GM18870 (cell line): ENCODE data around the gene PLD1.
"Not testable (repeated sequence)": the region's sequence is repeated elsewhere in the genome, so short reads cannot be mapped to it uniquely, and the experiment has no call there.

Source experiments
- ATAC-seq: cut with Tn5 transposase; IDR thresholded peaks from one replicate; pipeline ENCODE4 v1.9.1; 2021; ENCODE audit warnings: moderate library complexity; ENCODE audit not compliant: unreplicated experiment

Gene PLD1

DNA sequence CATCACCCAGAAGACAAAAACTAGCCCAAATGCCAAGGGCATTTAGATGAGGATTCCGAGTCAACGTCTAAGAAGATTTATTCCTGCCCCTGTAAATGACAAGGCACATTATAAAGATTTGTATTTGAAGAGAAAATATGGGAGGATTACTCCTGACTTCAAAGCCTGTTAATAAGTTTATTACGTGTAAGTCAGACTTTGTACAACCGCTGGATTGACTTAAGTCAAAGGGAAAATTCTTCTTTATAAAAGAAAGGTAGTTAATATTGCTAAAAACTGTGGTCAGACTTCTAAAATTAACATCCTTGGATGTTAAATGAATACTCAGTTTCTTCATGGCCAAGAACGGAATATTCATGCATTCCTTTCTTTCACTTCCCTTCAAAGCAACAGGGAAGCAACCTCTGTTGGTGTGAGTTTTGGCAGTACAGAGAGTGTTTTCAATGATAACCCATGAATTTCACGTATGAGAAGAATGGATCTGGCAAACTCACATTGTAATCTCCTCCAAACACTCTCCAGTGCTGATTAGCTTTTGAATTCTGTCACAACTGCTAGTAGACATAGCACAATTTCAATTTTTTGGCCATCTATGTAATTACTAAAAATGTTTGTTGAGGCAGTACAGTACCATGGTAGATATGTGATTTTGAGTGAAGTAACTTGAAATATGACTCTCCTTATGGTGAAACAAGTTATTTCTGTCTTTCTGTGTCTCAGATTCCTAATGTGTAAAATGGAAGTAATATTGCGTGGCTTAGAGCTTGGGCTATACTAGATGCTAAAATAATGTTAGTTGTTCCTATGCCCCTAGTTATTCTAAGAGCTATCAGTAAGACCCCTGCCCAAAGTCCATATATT, 62.0 kb downstream of the PLD1 start:
- no peak for ATAC-seq

DNA sequence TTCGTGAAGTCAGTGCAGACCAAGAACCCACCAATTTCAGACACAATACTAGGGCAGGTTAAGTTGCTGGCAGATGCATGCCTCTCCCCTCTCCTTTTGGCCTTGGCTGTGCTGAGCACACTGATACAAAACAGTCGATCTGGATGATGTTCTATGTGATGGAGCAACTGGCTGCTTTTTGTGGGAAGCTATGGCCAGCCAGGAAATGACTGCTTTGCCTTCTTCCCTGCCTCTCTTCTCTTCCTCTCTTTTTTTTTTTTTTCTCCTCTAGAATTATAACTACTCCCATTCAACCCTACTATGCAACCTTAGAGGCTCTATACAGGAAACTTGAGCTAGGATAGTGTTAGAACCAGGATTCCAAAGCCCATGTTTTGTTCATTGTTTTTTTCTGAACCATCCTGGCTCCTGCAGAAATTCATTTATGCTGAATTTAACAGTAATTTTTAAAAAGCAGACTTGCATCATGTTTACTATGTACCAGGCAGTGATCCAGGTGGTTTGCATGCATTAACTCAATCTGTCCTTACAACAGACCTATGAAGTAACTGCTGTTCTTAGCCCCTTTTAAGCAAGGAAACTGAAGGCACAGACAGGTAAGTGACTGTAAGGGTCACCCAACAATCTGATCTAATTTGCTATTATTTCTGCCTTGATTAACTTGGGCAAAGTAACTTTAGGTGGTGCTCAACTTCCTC, 62.9 kb downstream of the PLD1 start:
- ATAC-seq, result no peak

DNA sequence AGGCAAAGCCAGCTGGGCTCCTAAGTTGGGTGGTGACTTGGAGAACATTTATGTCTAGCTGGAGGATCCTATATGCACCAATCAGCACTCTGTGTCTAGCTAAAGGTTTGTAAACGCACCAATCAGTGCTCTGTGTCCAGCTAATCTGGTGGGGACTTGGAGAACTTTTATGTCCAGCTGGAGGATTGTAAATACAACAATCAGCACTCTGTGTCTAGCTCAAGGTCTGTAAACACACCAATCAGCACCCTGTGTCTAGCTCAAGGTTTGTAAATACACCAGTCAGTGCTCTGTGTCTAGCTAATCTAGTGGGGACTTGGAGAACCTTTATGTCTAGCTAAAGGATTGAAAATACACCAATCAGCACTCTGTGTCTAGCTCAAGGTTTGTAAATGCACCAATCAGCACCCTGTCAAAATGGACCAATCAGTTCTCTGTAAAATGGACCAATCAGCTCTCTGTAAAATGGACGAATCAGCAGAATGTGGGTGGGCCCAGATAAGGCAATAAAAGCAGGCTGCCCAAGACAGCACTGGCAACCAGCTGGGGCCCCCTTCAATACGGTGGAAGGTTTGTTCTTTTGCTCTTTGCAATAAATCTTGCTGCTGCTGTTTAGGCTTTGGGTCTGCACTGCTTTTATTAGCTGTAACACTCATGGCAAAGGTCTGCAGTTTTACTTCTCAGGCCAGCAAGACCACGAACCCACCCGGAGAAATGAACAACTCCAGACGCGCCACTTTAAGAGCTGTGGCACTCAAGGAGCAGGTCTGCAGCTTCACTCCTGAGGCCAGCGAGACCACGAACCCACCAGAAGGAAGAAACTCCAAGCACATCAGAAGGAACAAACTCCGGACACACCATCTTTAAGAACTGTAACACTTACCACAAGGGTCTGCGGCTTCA, 63.7 kb downstream of the PLD1 start:
- ATAC-seq, result not testable (repeated sequence)

DNA sequence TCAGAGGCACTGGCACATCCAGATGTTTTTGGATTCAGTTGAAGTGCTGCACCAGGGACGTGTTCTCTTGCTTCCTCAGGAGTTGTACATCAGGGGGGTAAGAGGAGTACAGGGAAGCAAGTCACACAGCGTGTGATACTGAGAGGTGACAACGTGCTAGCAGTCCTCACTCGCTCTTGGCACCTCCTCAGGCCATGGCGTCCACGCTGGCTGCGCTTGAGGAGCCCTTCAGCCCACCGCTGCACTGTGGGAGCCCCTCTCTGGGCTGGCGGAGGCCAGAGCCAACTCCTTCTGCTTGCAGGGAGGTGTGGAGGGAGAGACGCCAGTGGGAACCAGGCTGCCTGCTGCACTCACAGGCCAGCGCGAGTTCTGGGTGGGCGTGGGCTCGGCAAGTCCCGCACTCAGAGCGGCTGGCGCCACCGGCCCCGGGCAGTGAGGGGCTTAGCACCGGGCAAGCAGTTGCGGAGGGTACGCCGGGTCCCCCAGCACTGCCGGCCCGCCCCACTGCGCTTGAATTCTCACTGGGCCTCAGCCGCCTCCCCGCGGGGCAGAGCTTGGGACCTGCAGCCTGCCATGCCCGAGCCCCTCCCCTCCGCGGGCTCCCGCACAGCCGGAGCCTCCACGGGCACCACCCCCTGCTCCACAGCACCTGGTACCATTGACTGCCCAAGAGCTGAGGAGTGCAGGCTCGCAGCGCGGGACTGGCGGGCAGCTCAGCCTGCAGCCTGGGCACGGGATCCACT, 64.5 kb downstream of the PLD1 start:
- ATAC-seq, result no peak

DNA sequence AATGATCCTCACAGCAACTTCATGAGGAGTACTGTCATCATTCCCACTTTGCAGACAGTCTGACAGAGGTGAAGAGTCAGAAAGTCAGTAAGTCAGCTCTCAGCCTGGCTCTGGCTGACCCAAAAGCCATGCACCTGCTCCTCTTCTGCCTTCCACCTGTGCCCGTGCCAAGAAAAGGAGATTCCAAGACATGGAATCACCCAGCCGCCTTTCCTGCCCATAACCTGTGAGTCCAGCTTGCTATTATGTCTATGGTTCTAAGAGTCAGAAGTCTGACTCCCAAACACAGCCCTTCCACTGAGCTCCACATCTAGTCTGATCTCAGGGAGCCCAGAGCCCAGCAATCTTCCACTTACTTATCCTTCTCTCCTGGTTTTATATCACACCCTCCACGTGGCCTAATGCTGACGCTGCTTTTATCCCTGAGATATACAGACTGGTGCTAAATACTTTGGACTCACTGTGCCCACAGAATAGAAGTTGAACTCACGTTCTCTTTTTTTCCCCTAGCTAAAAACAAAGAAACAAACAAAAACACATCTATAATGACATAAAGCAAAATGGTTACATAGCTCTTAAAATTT, 66.0 kb downstream of the PLD1 start:
- no peak for ATAC-seq

DNA sequence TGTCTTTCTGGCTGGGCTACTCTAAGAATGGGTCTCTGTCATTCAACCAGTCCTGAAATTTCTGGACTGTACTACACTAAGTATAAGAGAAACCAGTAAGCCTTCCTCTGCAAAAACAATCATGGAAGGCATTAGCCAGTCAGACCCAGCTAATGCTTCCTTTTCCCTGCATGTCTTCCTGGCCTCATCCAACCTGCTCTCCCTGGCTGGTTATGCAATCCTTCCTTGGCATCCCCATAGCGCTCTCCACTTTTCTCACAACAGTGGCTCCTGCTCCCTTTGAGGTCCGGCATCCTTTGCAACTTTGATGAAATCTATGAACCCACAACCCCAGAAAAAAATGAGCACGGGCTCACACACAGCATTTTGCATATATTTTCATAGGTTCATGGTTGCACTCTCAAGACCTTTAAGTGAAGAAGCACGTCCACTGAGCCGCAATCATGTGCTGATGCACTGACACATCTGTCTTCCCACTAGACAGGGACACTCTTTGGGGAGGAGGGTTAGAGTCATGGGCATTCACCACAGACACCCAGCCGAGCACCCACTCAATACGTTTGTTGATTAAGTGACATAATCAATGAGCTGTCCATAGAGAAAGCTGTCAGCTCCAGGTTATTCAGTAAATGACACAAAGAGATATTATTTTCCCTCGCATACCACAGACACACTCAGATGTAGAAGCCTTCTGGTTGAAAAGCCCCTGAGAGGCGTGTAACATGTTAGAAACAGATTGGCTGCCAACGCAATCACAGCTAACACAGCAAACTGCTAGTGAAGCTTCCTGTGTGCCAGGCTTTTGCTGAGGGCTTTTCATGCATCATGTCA, 66.7 kb downstream of the PLD1 start:
- ATAC-seq, result no peak

DNA sequence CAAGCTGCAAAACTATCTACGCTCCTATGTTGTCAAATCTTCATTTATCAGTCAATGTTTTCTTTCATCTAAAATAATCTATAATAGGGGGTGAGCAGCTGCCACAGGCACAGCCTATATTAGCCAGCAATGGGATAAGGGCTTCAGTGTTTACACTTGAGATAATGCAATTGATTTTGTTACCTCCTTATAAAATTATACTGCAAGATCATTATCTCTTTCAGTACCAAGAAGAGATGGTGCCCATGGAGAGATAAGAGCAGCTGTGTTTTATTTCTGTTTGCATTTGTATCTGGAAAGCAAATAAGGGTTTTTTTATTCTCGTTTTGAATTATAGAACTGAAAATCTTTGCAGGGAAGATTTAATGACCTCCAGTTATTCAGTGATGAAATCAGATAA, 68.9 kb downstream of the PLD1 start:
- ATAC-seq, result no peak

GRCh38 chr3:171736556-171736955, 73.7 kb downstream of the PLD1 start:
- no peak for ATAC-seq

DNA sequence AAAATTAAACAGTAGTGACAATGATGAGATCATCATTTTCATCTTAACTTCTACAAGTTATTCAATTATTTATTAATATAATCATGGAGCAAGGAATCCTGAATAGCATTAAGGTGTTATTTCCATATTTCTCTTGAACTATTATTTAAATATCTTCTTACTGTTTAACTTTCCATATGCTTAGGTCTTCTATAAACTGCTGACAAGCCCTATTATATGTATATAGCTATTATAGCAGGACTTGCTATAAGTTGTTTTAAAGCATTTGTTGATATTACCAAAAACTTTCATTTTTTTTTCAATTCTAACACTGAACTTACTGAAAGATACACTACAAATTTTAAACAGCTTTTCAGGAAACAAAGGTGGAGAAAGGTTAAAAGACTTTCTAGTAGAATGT, 76.7 kb downstream of the PLD1 start:
- no peak for ATAC-seq

GRCh38 chr3:171732756-171733155, 77.5 kb downstream of the PLD1 start:
- ATAC-seq, result no peak

DNA sequence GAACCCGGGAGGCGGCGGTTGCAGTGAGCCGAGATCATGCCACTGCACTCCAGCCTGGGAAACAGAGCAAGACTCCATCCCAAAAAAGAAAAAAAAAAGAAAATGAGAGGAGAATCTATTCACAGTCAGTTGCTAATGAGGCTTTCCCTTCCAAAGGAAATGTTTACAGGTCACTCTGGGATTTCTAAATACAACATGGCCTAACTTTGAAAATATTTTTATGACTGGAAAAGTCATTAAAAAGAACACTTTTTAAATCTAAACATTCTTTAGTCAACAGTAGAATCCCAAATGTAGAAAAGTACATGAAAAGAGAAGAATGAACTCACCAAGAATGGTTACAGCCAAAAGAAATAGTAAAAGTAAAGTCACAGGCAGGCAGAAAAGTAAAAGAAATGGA, 78.6 kb downstream of the PLD1 start:
- ATAC-seq, result no peak

DNA sequence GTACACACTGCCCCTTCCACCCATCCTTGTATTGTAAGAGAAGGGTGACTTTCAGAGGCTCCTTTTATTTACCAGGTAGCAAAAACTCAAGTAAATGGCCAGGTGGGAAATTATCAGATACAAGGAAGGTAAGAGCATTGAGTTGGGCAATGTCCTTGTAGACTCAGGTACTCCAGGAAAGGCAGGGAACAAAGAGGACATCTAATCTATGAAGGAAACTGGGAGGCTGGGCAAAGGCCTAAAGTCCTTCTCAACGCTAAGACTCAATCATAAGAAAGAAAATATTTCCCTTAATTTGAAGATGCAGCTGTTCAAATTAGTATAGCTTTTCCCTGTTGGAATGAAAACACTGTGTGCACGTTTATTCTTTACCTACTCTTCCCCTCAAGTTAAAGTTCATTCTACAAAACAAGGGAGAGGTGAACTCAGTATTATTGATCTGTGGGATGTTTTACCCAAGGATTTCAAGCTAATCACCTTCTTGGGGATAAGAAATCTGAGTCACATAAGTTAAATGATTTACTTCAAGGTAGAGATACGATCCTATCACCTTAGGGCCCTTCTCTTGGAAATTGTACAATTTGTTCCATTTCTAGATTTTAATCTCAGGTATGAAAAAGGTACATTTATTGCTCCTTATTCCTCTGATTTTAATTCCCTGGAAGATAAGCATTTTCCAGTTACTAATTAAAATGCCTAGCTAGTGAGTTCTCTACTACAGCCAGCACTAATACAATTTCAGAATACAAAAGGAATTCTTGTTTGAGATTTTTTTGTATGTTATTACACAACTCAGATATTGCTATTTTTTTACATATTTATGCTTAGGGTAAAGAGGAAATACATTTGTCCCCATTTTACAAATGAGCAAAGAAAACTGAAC, 80.6 kb downstream of the PLD1 start:
- no peak for ATAC-seq

- ATAC-seq, result no peak
These were observed 83.0 kb downstream of the PLD1 start for GRCh38 chr3:171727288-171727687.

GRCh38 chr3:171718493-171719185, 91.6 kb downstream of the PLD1 start:
- no peak for ATAC-seq

DNA sequence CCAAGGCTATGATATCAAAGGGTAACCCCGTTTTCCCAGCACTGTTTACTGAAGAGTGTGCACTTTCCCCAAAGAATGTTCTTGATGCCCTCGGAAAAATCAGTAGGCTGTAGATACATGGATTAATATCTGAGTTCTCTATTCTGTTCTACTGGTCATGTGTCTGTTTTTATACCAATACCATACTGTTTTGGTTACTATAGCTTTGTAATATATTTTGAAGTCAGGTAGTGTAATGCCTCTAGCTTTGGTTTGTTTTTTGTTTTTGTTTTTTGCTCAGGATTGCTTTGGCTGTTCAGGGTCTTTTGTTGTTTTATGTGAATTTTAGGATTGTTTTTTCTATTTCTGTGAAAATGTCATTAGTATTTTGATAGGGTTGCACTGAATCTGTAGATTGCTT, 95.1 kb downstream of the PLD1 start:
- ATAC-seq, result no peak

GRCh38 chr3:171712171-171712938, 97.9 kb downstream of the PLD1 start:
- no peak for ATAC-seq
